Measurements from ENCODE around the gene MIP.
"Not testable (repeated sequence)": the region's sequence is repeated elsewhere in the genome, so short reads cannot be mapped to it uniquely, and the experiment has no call there.

MIP gene

DNA sequence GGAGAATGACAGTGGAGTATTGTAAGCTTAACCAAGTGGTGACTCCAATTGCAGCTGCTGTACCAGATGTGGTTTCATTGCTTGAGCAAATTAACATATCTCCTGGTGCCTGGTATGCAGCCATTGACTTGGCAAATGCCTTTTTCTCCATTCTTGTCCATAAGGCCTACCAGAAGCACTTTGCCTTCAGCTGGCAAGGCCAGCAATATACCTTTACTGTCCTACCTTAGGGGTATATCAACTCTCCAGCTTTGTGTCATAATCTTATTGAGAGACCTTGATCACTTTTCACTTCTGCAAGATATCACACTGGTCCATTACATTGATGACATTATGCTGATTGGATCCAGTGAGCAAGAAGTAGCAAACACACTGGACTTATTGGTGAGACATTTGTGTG, 52.8 kb downstream of the MIP start:
- DNase-seq = not testable (repeated sequence)

DNA sequence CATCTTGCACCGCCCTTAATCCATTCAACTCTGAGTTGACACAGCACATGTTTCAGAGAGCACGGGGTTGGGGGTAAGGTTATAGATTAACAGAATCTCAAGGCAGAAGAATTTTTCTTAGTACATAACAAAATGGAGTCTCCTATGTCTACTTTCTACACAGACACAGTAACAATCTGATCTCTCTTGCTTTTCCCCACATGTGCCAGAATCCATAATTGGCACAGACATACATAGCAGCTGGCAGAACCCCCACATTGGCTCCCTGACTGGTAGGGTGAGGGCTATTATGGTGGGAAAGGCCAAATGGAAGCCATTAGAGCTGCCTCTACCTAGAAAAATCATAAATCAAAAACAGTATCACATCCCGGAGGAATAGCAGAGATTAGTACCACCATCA, 53.3 kb downstream of the MIP start:
- not testable (repeated sequence) for DNase-seq
